GM12891 (cell line): Measurements from ENCODE around the gene ATOH8.

ENCODE experiments used
- POLR2AphosphoS5 ChIP-seq: IDR thresholded peaks from 2 replicates; pipeline ENCODE4 v1.6.1; 2011; ENCODE audit warnings: low read depth, low read length, control low read depth
- POU2F2 ChIP-seq: IDR thresholded peaks from 2 replicates; pipeline ENCODE4 v1.6.1; 2011; ENCODE audit warnings: low read depth, mild to moderate bottlenecking, control low read depth, low read length, moderate library complexity
- TAF1 ChIP-seq: IDR thresholded peaks from 2 replicates; pipeline ENCODE4 v1.6.1; 2011; ENCODE audit warnings: low read depth, low read length, control low read depth

GRCh38 chr2:85819811-85820510 lies 66.2 kb downstream of the ATOH8 start:
- no peak for TF ChIP-seq POLR2AphosphoS5
- TF ChIP-seq TAF1 = no peak
- TF ChIP-seq POU2F2 = no peak
